Activated T-cell treated with anti-CD3 and anti-CD28 coated beads for 48 hours (primary cell): Measurements from ENCODE around the gene ARHGAP8.

Experiments
- DNase-seq: peaks from one replicate; pipeline ENCODE4 v3.0.0-alpha.2; 2020; ENCODE audit warnings: low read depth

ARHGAP8 gene

GRCh38 chr22:44726439-44726838, 25.9 kb upstream of the ARHGAP8 start:
- DNase-seq, result no peak

- no peak for DNase-seq
Measured at GRCh38 chr22:44727148-44727547, 25.2 kb upstream of the ARHGAP8 start.

DNA sequence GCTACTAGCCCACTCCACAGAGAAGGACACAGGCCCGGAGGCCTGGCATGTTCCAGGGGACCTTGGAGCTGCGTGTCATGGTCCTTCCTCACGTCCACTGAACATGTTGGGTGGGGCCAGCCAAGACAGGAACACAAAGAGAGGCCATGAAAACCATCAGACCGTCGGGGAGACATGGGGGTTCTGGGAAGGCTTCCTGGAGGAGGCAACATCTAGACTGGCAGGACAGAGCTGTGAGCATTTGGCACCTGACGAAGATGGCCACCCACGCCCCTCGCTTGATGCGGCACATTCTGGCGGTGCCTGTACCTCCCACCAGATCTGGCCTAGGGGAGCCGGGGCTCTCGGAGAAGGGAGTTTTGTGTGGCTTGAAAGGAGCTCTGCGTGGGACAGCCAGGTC, 24.7 kb upstream of the ARHGAP8 start:
- DNase-seq, result no peak

- DNase-seq, result no peak
Measured at GRCh38 chr22:44728761-44729324, 23.5 kb upstream of the ARHGAP8 start.

DNA sequence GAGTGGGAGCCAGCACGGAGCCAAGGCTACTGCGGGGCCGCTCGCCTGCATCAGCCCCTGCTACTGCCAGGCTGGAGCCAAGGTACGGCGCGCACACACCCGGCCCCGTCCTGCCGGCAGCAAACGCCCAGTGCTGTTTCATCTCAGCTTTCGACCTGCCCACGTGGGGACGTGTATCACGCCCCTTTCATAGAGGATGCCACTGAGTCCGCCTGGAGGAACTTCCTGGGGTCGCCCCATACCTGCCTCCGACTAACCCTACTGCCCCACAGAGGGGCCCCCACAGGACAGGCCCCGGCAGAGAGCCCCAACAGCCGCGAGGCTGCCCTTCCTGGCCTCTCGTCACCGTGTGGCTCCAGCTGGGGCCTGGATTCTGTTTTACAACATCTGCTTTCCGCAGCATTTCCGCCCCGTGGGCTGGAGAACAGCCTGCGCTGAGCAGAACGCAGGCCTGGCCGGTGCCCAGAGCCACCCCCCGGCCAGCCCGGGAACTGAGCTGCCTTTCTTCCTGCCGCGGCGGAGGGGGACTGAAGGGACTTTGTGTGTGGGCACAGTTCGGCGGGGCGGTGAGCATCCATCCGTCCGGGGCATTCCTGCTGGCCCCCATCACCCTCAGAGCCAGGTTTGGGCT, 22.9 kb upstream of the ARHGAP8 start:
- no peak for DNase-seq

DNA sequence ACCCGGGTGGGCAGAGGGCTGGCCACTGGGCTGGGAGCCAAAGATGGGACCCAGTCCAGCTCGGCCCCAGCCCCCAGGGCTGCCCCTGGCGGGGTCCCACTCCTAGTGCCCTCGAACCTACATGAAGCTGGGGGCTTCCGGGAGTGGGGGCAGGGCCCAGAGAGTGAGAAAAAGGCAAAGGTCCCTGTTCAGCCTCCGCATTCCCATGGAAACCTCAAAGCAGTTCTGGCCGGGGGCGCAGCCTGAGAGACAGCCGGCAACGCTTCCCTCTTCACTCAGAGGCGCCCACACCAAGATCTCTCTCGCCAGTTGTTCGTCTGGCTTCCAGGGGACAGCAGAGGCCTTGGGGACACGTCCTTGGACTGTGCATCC, 22.4 kb upstream of the ARHGAP8 start:
- no peak for DNase-seq

DNA sequence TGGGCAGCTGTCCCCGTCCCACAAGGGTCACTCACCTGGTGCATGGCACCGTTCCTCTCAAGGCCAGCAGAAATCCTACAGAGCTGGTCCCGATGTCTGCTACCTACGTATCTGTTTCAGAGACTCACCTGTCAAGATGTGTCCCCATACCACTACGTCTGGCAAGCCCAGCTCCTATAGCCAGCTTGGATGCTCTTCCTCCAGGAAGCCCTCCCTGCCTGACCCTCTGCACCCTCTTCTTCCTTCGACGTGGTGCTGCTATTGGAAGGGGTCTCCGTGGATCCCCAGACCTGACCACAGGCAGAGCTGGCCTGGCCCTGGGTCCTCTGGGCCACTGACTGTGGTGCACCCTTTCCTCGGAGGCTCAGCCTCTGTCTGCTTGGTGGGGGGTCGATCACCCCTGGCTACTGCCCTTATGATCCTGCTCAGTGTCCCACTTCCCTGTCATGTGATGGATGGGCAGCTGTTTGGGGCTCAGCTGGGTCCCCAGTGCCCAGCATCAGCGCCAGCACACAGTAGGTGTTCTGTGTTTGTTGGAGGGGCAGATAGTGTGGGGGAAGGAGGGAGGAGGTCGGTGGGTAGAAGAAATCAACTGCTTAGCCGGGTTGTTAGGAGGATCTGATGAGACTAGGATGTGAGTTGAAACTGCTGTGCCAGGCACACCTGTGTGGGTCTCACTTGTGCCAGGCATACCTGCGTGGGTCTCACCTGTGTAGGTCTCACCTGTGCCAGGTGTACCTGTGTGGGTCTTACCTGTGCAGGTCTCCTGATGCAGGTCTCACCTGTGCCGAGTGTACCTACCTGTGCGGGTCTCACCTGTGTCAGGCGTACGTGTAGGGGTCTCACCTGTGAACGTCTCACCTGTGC, 21.7 kb upstream of the ARHGAP8 start:
- no peak for DNase-seq

GRCh38 chr22:44731357-44731970, 20.9 kb upstream of the ARHGAP8 start:
- DNase-seq, result no peak

- no peak for DNase-seq
Measured at GRCh38 chr22:44732017-44732561, 20.3 kb upstream of the ARHGAP8 start.

DNA sequence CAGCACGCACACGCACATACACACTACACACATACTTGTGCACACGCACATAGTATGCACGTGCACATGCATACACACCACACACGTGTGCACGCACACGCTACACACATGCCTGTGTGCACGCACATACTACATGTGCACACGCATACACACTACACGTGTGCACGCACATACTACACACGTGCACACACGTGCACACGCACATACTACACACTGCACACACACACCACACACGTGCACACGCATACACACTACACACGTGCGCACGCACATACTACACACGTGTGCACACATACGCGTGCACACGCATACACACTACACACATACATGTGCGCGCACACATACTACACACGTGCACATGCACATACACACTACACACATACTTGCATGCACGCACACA, 19.7 kb upstream of the ARHGAP8 start:
- no peak for DNase-seq

- no peak for DNase-seq
Measured at GRCh38 chr22:44733426-44734106, 18.8 kb upstream of the ARHGAP8 start.

DNA sequence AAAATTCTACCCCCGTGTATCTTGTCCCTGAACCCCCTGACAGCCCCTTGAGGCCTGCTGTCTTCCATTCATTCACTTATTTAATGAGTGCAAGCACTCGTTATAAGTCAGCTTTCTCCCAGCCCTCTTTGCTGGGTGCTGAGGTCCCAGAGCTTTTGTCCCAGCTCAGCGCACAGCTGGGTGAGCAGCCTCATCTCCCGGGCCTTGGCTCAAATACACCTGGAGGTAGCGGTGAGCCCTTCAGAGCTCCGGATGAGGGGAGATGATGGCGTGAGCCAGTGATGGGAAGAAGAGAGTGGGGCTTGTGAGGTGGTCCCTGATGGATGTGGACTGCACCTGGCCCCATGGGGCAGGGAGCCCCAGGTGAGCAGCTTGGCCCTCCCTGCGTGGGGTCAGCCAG, 18.1 kb upstream of the ARHGAP8 start:
- no peak for DNase-seq

DNA sequence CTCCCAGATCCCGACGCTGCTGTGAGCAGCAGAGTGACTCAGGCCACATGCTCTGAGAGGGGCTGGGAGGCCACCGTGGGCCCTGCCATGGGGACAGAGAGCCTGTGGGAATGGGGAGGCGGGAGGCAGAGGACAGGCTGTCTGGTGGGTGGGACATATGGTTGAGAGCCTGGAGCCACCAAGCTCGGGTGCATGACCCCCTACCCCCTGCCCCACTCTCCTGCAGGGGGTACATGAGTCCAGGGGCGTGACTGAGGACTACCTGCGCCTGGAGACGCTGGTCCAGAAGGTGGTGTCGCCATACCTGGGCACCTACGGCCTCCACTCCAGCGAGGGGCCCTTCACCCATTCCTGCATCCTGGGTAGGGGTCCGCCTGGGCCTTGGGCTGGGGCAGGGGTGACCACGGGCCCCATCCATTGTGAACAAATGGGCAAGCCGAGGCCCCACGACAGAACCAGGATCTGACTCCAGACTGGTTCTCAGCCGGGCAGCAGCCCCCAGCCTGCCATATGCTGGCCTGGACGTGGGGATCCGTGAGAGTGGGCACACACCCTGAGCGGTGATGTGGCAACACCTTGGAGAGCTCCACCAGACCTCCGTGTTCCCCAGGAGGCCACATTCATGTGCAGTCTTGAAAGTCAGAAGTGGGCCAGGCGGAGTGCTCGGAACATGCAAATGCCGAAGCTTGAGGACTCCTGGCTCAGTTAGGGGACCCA, 17.4 kb upstream of the ARHGAP8 start:
- no peak for DNase-seq

DNA sequence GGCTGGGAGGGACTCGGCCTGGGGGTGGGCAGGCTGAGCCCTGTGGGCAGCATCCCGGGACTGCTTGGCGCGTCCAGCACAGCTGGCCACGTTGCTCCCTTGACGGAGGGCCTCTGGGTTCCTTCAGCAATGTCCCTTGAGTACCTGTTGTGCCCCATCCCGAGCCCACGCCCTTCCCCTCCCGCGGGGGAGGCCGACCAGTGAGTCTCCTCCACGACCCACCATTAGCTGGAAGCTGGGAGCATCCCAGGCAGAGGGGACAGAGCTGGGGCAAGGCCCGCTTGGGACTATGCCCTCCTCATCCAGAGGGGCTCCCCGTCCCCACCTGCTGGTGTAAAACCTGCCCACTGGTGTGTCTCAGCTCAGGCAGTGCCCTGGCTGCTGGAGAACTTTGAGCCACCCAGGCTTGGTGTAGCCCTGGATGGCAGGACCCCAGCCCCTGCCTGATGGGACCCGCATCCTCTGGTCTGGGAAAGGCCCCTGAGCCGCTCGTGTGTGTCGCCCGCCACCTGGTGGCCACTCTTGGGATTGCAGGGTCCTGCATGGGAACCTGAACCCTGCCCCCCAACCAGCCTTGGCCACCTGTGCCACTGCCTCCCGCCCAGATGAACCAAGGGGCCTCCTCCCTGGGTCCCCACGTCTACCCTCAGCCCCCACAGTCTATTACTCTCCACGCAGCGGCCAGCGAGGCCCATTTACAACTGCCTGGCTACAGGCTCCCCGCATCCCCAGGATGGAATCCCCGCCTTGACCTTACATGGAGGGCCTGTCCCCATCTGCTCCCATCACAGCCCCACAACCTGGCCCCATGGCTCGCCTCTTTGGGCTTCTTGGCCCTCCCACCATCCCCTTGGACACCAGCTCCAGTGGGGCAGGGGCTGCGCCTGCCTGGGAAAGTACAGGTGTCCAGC, 16.6 kb upstream of the ARHGAP8 start:
- DNase-seq, result peak; percentile 74

GRCh38 chr22:44736581-44737405, 15.6 kb upstream of the ARHGAP8 start:
- DNase-seq, result no peak

GRCh38 chr22:44737406-44738346, 14.7 kb upstream of the ARHGAP8 start:
- no peak for DNase-seq

DNA sequence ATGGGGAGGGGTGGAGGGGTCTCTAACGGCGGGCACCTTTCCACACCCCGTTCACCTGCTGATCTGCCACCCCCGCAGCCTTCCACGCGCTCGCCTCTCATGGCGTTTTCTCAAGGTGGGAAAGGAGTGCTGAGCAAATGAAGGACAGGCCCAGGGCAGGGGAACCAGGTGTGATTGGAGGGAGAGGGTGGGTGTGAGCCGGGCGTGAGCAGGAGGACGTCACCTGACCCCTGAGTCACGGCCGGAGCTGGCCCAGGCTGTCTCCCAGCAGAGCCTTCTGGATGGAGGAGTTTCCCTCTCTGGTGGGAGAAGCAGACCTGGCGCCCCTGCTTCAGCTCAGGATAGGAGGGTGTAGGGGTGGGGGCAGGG, 14.0 kb upstream of the ARHGAP8 start:
- DNase-seq, result no peak

DNA sequence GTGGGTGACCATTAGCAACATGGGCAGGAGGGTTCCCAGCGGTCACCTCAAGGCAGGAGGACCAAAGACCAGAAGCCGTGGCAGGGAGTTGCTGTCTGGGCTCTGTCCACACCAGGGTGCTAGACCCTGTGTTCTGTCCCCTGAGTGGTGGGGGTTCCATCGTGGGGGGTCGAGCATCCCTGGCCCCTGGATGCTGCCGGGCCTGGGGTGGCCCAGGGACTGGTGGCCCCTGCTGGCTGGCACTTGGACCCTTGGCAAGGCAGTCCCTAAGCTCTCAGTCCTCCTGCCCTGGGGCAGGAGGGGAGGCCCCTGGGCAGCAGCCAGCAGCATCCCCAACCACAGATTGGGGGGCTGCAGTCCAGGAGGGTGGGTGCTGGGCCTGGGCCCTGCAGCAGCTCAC, 13.4 kb upstream of the ARHGAP8 start:
- no peak for DNase-seq
